ENCODE results near the gene EFCC1.
A peak's percentile ranks its signal among the peaks of the same experiment; 100 is the strongest.

Gene EFCC1

GRCh38 chr3:129001101-129001805 lies at the start of gene EFCC1:
Gene EFCC1, plus strand, starts transcription at chr3:129001304. Its CDS starts 325 bp downstream, at chr3:129001629.
- peak; percentile 15 for DNase-seq

- DNase-seq: no peak
These were observed 44.7 kb upstream of the EFCC1 start for GRCh38 chr3:128956440-128956839.

- no peak for DNase-seq
These were observed 35.8 kb upstream of the EFCC1 start for GRCh38 chr3:128965280-128965679.

- DNase-seq: no peak
These were observed 35.3 kb upstream of the EFCC1 start for GRCh38 chr3:128965818-128966217.

- no peak for DNase-seq
These were observed 33.3 kb upstream of the EFCC1 start for GRCh38 chr3:128967748-128968355.

- DNase-seq: peak; percentile 58
These were observed 30.9 kb upstream of the EFCC1 start for GRCh38 chr3:128969993-128970739.

- no peak for DNase-seq
These were observed 30.4 kb upstream of the EFCC1 start for GRCh38 chr3:128970740-128971047.

- DNase-seq: peak; percentile 83
These were observed 29.5 kb upstream of the EFCC1 start for GRCh38 chr3:128971421-128972100.

- no peak for DNase-seq
These were observed 27.0 kb upstream of the EFCC1 start for GRCh38 chr3:128973988-128974564.

- DNase-seq: no peak
These were observed 25.8 kb upstream of the EFCC1 start for GRCh38 chr3:128975276-128975675.

GRCh38 chr3:128983293-128984069 lies 17.6 kb upstream of the EFCC1 start:
- DNase-seq: no peak

GRCh38 chr3:128984596-128984995 lies 16.5 kb upstream of the EFCC1 start:
- no peak for DNase-seq

GRCh38 chr3:128987302-128988100 lies 13.6 kb upstream of the EFCC1 start:
- no peak for DNase-seq

GRCh38 chr3:128988286-128988685 lies 12.8 kb upstream of the EFCC1 start:
- no peak for DNase-seq

- no peak for DNase-seq
These were observed 9.7 kb upstream of the EFCC1 start for GRCh38 chr3:128991355-128991895.

- no peak for DNase-seq
These were observed 8.1 kb upstream of the EFCC1 start for GRCh38 chr3:128992926-128993460.

- DNase-seq: peak; percentile 87
These were observed 7.5 kb upstream of the EFCC1 start, which contains the start of gene CFAP92 for GRCh38 chr3:128993461-128994172. Gene CFAP92, minus strand, starts transcription at chr3:128994076. Its CDS starts 772 bp downstream, at chr3:128993304.

- DNase-seq: no peak
These were observed 7.0 kb upstream of the EFCC1 start for GRCh38 chr3:128994173-128994512.

GRCh38 chr3:128994581-128995546 lies 6.2 kb upstream of the EFCC1 start:
- no peak for DNase-seq
